ENCODE data around the gene GOLGA6D.
A peak's percentile ranks its signal among the peaks of the same experiment; 100 is the strongest.
"Not testable (repeated sequence)": the region's sequence is repeated elsewhere in the genome, so short reads cannot be mapped to it uniquely, and the experiment has no call there.

The GOLGA6D gene

GRCh38 chr15:75335313-75335704 lies 52.7 kb downstream of the GOLGA6D start:
- DNase-seq = no peak

DNA sequence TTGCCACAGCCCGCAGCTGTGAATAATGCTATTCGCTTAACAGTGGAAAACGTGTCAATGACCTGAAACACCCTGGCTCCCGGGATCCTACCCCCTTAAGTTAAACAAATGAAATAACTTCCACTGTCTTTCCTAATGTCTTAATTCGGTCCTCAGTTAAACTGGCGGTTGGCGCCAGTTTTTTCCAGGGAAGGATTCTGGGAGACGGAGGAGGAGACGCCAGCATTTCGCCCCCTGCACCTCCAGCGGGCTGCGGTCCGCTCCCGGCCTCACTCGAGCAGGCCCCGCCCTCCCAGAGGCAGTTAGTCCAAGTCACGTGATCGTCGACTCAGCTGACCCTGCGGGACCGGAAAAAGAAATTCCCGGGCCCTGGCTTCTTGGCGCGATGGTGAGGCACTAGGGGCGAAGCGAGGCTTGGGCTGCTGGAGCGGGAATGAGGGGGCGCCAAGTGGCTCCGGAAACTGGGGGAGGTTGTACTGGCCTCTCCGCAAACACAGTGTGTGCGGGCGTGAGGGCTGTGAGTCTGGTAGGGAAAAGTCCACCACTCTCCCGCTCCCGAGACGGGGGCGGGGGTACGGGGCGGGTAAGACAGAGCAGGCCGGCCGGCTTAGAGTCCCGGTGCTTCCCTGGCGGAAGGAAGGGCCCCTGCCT lies 53.2 kb downstream of the GOLGA6D start, which contains the start of gene COMMD4:
TSS of gene COMMD4 (plus strand) at position 359 of the 651 bp plus-strand sequence. CDS start at position 386, 27 bp downstream.
- DNase-seq = peak; percentile 88

DNA sequence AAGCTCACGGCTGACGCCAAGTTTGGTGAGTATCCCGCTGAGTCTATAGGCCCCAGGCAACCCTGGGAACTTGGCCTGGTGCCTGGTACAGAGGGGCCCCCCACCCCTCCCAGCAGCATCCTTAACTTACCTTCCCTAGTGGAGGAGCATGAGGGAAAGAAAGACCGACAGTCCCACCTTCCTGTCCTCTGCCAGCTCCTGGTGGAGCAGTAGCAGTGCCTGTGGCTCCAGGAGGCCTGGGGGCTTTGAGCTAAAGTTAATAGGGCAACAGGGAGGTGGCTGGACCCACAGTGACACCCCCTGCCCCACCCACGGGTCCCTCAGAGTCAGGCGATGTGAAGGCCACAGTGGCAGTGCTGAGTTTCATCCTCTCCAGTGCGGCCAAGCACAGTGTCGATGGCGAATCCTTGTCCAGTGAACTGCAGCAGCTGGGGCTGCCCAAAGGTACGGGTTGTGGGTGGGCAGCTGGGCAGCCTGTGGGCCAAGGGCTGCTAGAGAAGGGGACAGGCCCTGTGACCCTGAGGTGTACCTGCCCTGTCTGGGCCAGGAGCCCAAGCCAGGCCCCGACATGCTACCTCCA lies 56.1 kb downstream of the GOLGA6D start:
- no peak for DNase-seq

DNA sequence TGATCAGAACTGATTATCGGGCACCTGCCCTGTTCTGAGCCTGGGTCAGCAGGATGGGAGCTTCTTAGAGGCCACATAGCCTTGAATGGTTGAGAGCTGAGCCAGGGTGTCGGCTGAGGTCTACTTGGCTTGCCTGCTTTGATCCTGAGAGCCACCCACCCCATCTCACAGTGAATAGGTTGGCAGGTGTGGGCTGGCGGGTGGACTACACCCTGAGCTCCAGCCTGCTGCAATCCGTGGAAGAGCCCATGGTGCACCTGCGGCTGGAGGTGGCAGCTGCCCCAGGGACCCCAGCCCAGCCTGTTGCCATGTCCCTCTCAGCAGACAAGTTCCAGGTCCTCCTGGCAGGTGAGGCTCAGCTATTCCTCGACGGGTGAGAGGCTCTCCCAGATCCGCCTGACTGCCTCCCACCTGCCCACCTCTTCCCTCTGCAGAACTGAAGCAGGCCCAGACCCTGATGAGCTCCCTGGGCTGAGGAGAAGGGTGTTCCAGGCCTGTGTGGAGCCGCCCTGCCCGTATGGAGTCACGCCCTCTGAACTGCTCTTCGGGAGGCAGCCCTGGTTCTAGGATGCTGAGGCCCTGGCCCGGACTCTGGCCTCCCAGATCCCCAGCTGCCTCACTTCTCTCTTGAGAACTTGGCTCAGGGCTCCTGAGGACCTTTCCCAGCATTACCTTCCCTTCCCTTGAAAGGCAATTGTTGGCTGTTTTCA lies 57.1 kb downstream of the GOLGA6D start:
- DNase-seq = no peak

DNA sequence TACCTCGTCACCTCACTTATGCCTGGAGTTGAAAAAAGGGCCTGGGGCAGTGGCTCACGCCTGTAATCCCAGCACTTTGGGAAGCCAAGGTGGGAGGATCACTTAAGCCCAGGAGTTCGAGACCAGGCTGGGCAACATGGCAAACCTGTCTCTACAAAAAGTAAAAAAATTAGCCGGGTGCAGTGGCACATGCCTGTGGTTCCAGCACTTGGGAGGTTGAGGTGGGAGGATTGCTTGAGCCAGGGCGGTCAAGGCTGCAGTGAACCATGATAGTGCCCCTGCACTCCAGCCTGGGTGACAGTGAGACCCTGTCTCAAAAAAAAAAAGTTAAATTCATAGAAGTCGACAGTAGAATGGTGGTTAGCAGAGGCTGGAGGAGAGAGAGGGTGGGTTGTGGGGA lies 59.6 kb downstream of the GOLGA6D start:
- no peak for DNase-seq

GRCh38 chr15:75343953-75344352 lies 61.3 kb downstream of the GOLGA6D start:
- DNase-seq = not testable (repeated sequence)

All from T1000 (cell line).